ENCODE results near the gene COL6A5.

DNA sequence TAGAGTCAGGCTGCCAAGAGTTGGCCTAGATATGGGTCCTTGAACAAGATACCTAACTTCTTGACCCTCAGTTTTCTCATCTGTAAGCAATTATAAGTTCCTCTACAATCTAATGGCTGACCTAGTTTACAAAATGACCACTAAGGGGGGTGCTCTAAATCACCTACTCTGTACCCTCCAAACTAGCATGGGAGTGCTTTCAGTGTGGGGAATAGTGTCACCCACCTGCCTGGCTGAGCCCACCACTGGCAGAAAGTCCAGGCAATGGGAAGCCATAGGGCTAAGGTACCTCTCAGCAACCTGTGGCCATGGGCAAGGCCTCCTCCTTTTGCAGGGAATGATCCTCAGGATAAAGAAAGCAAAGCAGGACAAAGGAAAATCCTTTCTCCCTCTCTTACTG, 58.9 kb downstream of the COL6A5 start:
- no peak for TF ChIP-seq GATA2 (IDR thresholded peaks at IDR 0.05; ENCODE audit: low read depth, low read length)
- TF ChIP-seq GATA3 (IDR thresholded peaks at IDR 0.05; ENCODE audit: low read depth, low read length): no peak
